Right lobe of liver (tissue), 4 donors: ENCODE measurements around the gene FTSJ1.

Experiments used
- CTCF ChIP-seq, 4 donors: fragments of 200-600 bp in 3 of 4; fragments of 450-650 bp in 1 of 4; IDR thresholded peaks; one replicate each; pipeline versions ENCODE4 v1.5.1 to v1.8.0; 2016 to 2022; ENCODE audit warnings: antibody characterized with exemption in 4 of 4, mild to moderate bottlenecking in 2 of 4
- POLR2A ChIP-seq: fragments of 450-650 bp; IDR thresholded peaks from one replicate; pipeline ENCODE4 v1.6.1; 2017; ENCODE audit warnings: antibody characterized with exemption, mild to moderate bottlenecking
- donor health status: DM: no; HTN: no; CAD: no.
- donor health status: DM: no; HTN: no; CAD: no.
- donor health status: DM: no; HTN: yes; CAD: no.

GRCh38 chrX:48456628-48457331, 19.2 kb upstream of the FTSJ1 start:
- TF ChIP-seq CTCF (IDR thresholded peaks at IDR 0.05) (no peak), POLR2A (no peak)
